22Rv1 (cell line): ENCODE results near the gene PPM1L.

Experiments used
- H3K27ac ChIP-seq: fragments of 450-650 bp; 2 replicates; pipeline ENCODE4 v1.5.1; 2017
- CTCF ChIP-seq: fragments of 450-650 bp; IDR thresholded peaks from 2 replicates; pipeline ENCODE4 v1.5.1; 2017; ENCODE audit warnings: mild to moderate bottlenecking
- ZFX ChIP-seq: fragments of 450-650 bp; IDR thresholded peaks from 2 replicates; pipeline ENCODE4 v1.6.1; 2017; ENCODE audit warnings: antibody characterized with exemption, borderline replicate concordance

PPM1L gene

DNA sequence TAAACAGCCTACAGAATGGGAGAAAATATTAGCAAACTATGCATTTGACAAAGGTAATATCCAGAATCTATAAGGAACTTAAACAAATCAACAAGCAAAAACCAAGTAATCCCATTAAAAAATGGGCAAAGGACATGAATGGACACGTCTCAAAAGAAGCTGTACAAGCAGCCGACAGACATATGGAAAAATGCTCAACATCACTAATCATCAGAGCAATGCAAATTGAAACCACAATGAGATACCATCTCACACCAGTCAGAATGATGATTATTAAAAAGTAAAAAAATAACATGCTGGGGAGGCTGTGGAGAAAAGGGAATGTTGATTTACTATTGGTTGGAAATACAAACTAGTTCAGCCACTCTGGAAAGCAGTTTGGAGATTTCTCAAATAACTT lies 30.7 kb upstream of the PPM1L start:
- no peak overlapping the region for H3K27ac ChIP-seq
- TF ChIP-seq CTCF (no peak), ZFX (no peak)

- TF ChIP-seq CTCF, result no peak
- TF ChIP-seq ZFX, result no peak
- H3K27ac ChIP-seq, result no peak overlapping the region
Observed at GRCh38 chr3:160735826-160736225, 20.2 kb upstream of the PPM1L start.

DNA sequence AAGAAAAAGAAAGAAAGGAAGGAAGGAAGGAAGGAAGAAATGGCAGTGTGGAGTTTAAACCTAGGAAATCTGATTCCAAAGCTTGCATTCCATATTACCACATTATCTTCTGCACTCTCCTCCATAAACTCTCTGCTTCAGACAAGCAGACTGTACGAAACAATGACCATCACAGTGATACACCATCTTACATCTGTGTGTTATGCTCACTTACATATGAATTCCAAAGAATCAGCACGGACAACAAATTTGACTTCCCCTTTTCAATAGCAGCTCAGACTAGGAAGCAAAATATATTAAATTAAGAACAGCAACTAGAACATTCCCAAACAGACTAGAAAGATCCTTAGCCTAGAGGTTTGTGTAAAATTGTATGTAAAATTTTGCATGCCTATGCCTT lies 18.0 kb upstream of the PPM1L start:
- TF ChIP-seq ZFX, result no peak
- no peak for TF ChIP-seq CTCF
- H3K27ac ChIP-seq, result no peak overlapping the region

DNA sequence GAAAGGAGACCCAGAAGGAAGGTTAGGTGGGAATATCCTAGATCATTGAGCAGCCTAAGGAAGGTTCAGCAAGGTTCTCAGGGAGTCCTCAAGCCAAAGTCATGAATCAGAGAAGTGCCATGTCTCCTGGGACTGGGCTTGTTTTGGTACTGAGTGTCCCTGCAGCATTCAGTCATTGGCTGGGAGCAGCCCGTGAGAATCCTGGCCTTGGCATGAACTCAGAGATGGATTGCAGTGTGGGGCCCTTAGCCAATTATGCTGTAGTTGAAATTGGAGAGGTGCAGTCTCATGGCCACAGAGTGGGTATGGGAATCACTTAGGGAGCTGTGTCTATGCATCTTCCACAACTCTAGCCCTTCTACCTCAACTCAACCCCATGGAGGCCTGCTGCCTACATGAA lies 17.0 kb upstream of the PPM1L start:
- TF ChIP-seq CTCF (no peak), ZFX (no peak)

DNA sequence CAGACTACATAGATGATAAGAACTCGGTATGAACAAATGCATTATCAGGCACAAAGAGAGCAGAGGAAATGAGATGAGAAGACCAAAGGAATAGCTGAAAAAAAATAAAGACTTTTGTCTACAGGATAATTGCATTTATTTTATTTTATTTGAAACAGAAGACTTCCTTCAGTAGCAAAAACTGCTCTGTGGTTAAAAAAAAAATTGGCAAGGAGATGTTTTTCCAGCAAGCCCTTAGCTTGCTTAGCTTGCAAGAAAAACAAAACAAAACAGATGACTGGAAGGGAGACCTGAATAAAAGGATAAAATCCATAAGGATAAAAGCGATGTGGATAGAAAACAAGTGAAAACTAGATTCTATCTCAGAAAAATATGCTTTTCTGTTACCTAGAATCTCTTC lies 9.1 kb upstream of the PPM1L start:
- TF ChIP-seq ZFX (no peak), CTCF (no peak)
- no peak overlapping the region for H3K27ac ChIP-seq

More for the DNA sequence above, 17.0 kb upstream of the PPM1L start:
- H3K27ac ChIP-seq, result no peak overlapping the region

- H3K27ac ChIP-seq, result no peak overlapping the region
- no peak for TF ChIP-seq ZFX
- no peak for TF ChIP-seq CTCF
Observed at GRCh38 chr3:160747422-160747821, 8.6 kb upstream of the PPM1L start.

- H3K27ac ChIP-seq, result no peak overlapping the region
- TF ChIP-seq CTCF (no peak), ZFX (no peak)
Observed at GRCh38 chr3:160748231-160748630, 7.8 kb upstream of the PPM1L start.
